ENCODE data around the gene PODXL. TPM values are rescaled to one million over a fixed set of nuclear protein-coding genes. Genes with fewer than 3 reads are reported as not detected.

PODXL gene
- total RNA-seq (2021; fragmentation: NEBNext Ultra II Directional; extraction: Animal tissue kit (Norgen Biotek cat#: 25700)): 10 to 100 TPM; 10.4 to 23.2 (median 21.3) TPM
- long read RNA-seq, transcript PODXL-201 (8 exons, 2,011 nt): major isoform, 5 of 10 reads
- long read RNA-seq, partial matches to known transcripts: 2 of 10 reads
- long read RNA-seq, other reads (novel, unspliced or antisense): 1 of 10 reads

DNA sequence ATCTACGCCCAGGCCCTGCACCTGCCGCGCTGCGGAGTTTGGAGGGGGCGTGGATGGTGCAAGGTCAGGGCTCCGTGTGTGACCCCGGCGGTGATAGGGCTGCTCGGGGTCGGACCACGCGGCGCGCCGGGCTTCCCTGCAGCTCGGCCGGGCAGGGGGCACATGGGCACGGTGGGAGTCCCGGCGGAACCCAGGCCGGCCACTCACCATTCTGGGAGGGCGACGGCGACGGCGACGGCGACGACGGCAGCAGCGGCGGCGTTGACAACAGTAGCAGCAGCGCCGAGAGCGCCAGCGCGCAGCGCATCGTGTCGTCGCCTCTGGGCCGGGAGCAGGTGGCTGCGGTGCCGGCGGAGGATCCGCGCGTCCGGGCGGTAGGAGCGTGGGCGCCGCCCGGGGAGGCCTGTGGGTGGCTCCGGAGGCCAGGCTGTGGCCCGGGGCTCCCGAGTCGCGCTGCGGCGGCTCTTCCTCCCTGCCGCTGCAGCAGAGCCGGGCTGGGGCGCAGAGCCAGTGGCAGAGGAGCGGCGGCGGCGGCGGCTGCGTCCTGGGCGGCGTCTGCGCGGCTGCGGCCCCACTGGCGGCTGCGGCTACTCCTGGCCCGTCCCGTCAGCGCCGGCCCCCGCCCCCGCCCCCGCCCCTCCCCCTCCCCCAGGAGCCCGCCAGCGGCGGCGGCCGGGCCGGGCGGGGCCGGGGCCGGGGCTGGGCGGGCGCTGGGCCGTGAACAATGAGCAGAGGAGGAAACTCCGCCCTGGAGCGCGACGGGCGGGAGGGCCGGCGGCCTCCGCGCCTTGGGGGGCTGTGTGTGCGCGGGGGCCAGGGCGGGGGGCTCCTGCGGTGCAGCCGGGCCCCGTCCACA, at the start of gene PODXL:
TSS of gene PODXL (minus strand) at position 576 of the 856 bp plus-strand sequence. CDS start at position 307, 269 bp downstream.
- peak within 1 kb of the TSS; percentile 33; the same call in 1 of the 2 replicates for H3K27ac Mint-ChIP-seq
- H3K9me3 Mint-ChIP-seq: no peaks in the 10 kb centered on the region; the same call in 1 of the 2 replicates
- H3K4me1 Mint-ChIP-seq (ENCODE audit: low read depth): peaks cover 56% of the 10 kb centered on the region
- H3K27me3 Mint-ChIP-seq (ENCODE audit: insufficient read depth): peaks cover 2% of the 10 kb centered on the region; the same call in 1 of the 2 replicates
- H3K4me3 Mint-ChIP-seq: peak within 1 kb of the TSS; percentile 92
- peak; percentile 40 for DNase-seq
- TF ChIP-seq, protein P1, sequence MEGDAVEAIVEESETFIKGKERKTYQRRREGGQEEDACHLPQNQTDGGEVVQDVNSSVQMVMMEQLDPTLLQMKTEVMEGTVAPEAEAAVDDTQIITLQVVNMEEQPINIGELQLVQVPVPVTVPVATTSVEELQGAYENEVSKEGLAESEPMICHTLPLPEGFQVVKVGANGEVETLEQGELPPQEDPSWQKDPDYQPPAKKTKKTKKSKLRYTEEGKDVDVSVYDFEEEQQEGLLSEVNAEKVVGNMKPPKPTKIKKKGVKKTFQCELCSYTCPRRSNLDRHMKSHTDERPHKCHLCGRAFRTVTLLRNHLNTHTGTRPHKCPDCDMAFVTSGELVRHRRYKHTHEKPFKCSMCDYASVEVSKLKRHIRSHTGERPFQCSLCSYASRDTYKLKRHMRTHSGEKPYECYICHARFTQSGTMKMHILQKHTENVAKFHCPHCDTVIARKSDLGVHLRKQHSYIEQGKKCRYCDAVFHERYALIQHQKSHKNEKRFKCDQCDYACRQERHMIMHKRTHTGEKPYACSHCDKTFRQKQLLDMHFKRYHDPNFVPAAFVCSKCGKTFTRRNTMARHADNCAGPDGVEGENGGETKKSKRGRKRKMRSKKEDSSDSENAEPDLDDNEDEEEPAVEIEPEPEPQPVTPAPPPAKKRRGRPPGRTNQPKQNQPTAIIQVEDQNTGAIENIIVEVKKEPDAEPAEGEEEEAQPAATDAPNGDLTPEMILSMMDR (IDR thresholded peaks at IDR 0.05): no peak
- H3K36me3 Mint-ChIP-seq (ENCODE audit: low read depth): no peaks in the 10 kb centered on the region

DNA sequence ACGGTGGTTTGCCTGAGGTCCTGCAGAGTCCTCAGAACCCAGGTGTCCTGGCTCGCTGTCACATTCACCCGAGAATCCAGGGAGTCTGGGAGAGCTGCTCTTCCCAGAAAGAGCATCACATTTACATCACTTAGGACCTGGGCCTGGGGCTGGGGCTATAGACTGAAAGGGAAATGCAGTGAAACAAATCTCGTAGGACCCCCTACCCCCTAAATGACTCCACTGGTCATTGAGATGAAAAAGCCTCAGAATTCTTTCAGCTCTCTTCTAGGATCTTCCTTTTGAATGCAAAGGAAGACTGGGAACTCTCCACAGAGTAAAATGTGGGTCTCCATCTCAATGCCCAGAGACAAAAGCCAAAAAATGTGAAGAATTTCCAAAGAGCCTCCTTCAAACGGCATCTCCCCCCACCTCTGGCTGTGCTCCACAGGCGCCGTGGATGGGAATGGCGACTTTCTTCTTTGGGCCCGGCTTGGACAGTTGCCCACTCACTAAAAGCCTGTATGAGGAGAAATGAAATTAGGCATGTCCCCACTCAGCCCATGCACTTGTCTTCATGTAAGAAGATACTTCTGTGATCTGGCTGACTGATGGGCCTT, 49.0 kb upstream of the PODXL start:
- no peaks in the 10 kb centered on the region for H3K36me3 Mint-ChIP-seq (ENCODE audit: low read depth)
- TF ChIP-seq, protein P1 (IDR thresholded peaks at IDR 0.05): no peak
- peak overlapping the region; percentile 74 for H3K4me3 Mint-ChIP-seq
- no peak for DNase-seq
- peaks cover 9% of the 10 kb centered on the region for H3K27me3 Mint-ChIP-seq (ENCODE audit: insufficient read depth)
- no peaks in the 10 kb centered on the region for H3K9me3 Mint-ChIP-seq
- H3K27ac Mint-ChIP-seq: peak overlapping the region; percentile 80
- H3K4me1 Mint-ChIP-seq (ENCODE audit: low read depth): peaks cover 82% of the 10 kb centered on the region

DNA sequence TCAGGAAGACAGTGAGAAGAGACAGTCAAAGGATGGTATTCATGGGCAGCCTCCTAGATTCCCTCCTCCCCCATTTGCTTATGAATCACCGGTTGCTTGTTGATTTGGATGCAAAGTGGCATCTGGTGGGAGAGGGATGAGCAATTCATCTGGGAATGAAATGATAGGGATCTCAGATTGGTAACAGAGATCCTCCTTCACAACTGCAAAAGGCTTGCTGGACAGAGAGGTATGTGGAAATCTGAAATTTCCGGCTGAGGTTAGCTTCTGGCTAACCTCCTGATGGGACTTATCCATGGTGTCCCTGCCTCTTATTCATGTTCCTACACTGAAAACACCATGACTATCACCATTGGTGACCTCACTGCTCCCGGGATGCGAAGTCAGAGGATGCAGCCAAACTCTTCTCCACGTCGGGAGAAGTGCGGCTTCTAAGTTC, 48.4 kb upstream of the PODXL start:
- Mint-ChIP-seq H3K9me3 (no peaks in the 10 kb centered on the region), H3K27ac (peak overlapping the region; percentile 80), H3K4me3 (peak overlapping the region; percentile 74), H3K36me3 (ENCODE audit: low read depth) (no peaks in the 10 kb centered on the region), H3K27me3 (ENCODE audit: insufficient read depth) (peaks cover 9% of the 10 kb centered on the region), H3K4me1 (ENCODE audit: low read depth) (peaks cover 83% of the 10 kb centered on the region)
- DNase-seq: peak; percentile 98
- TF ChIP-seq, protein P1 (IDR thresholded peaks at IDR 0.05): no peak

DNA sequence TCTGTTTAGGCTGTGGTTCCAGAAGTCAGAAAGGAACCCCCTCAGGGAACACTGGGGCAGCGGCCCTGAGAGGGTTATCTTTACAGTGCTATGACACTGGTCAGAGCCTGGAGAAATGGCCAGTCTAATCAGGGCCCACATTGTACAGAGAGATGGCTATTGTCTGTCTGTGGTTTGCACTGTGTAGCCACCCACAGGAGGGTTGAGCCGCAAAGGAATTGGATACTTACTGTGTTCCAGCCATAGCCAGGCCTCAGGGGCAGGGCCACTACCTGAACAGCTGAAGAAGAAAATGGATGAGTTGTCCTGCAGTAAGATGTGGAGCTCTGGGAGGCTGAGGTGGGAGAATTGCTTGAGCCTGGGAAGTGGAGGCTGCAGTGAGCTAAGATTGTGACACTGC, 47.5 kb upstream of the PODXL start:
- Mint-ChIP-seq H3K4me1 (ENCODE audit: low read depth) (peaks cover 79% of the 10 kb centered on the region), H3K27me3 (ENCODE audit: insufficient read depth) (peaks cover 9% of the 10 kb centered on the region), H3K4me3 (no peak overlapping the region), H3K27ac (no peak overlapping the region), H3K36me3 (ENCODE audit: low read depth) (no peaks in the 10 kb centered on the region), H3K9me3 (no peaks in the 10 kb centered on the region)
- TF ChIP-seq, protein P1 (IDR thresholded peaks at IDR 0.05): no peak
- no peak for DNase-seq

DNA sequence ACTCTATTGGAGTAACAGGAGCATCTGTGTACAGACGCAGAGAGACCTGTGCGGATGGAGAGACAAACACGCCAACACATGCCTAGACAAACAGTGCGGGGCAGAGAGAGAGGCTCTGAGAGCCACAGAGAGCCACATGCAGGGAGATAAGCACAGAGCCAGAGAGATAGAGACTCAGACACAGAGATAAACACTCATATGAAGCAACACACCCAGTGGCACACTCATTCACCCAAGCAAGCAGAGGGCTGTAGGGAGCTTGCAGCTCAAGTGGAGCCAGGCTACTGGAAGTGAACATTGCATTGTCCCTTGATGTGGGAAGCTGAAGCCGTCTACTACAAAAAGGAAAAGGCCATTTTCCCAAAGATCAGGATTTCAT, 46.6 kb upstream of the PODXL start:
- Mint-ChIP-seq H3K4me1 (ENCODE audit: low read depth) (peaks cover 75% of the 10 kb centered on the region), H3K36me3 (ENCODE audit: low read depth) (no peaks in the 10 kb centered on the region), H3K4me3 (peak overlapping the region; percentile 16; the same call in 1 of the 2 replicates), H3K27me3 (ENCODE audit: insufficient read depth) (peaks cover 11% of the 10 kb centered on the region), H3K27ac (peak overlapping the region; percentile 3), H3K9me3 (no peaks in the 10 kb centered on the region)
- no peak for DNase-seq
- TF ChIP-seq, protein P1 (IDR thresholded peaks at IDR 0.05): no peak
